K562 (cell line): ENCODE results near the gene GGNBP2. TPM values are rescaled to one million over a fixed set of nuclear protein-coding genes. Genes with fewer than 3 reads are reported as not detected.

Source experiments
- ARID3A ChIP-seq: IDR thresholded peaks from 2 replicates; pipeline ENCODE4 v1.6.1; 2012; ENCODE audit warnings: low read depth, low read length, improper control_type of control experiment, borderline replicate concordance
- FOXO4 ChIP-seq: fragments of 450-650 bp; formaldehyde crosslinking; IDR thresholded peaks from 2 replicates; pipeline ENCODE4 v1.4.0; 2020; ENCODE audit warnings: mild to moderate bottlenecking, moderate library complexity
- HMG20B ChIP-seq: fragments of 250-450 bp; sonication (Bioruptor Pico); IDR thresholded peaks from 2 replicates; pipeline ENCODE4 v1.5.0; 2021; ENCODE audit warnings: mild to moderate bottlenecking
- MCM2 ChIP-seq: fragments of 450-650 bp; IDR thresholded peaks from 2 replicates; pipeline ENCODE4 v1.6.1; 2017; ENCODE audit warnings: low read depth, mild to moderate bottlenecking
- NBN ChIP-seq: fragments of 450-650 bp; IDR thresholded peaks from 2 replicates; pipeline ENCODE4 v1.6.1; 2016; ENCODE audit warnings: low read depth, mild to moderate bottlenecking
- PHF20 ChIP-seq: fragments of 450-650 bp; IDR thresholded peaks from 2 replicates; pipeline ENCODE4 v1.6.1; 2018; ENCODE audit not compliant: partially characterized antibody
- PTRF ChIP-seq: fragments of 450-650 bp; IDR thresholded peaks from 2 replicates; pipeline ENCODE4 v1.6.1; 2016; ENCODE audit warnings: mild to moderate bottlenecking, missing genetic modification characterization, missing compliant biosample characterization
- RBM14 ChIP-seq: fragments of 200-400 bp; formaldehyde crosslinking; IDR thresholded peaks from 2 replicates; pipeline ENCODE4 v1.6.1; 2018; ENCODE audit warnings: low read depth, mild to moderate bottlenecking, low read length, moderate library complexity, borderline replicate concordance; ENCODE audit not compliant: insufficient read depth
- U2AF1 ChIP-seq: fragments of 200-400 bp; formaldehyde crosslinking; optimal IDR thresholded peaks from 2 replicates; pipeline ENCODE3; 2017; ENCODE audit warnings: mild to moderate bottlenecking, low read depth, low read length, moderate library complexity
- U2AF2 ChIP-seq: fragments of 200-400 bp; formaldehyde crosslinking; optimal IDR thresholded peaks from 2 replicates; pipeline ENCODE3; 2017; ENCODE audit warnings: low read depth, mild to moderate bottlenecking, low read length
- ZBTB34 ChIP-seq: fragments of 250-450 bp; sonication (Bioruptor Pico); IDR thresholded peaks from 2 replicates; pipeline ENCODE4 v1.8.0; 2021; ENCODE audit warnings: mild to moderate bottlenecking, moderate library complexity
- ZEB2 ChIP-seq: fragments of 450-650 bp; IDR thresholded peaks from 2 replicates; pipeline ENCODE4 v1.6.1; 2016
- ZNF121 ChIP-seq: sonication (generic); formaldehyde crosslinking; conservative IDR thresholded peaks from 2 replicates; pipeline ENCODE4 v1.8.0; 2022; ENCODE audit warnings: missing genetic modification reagents
- ZNF655 ChIP-seq: fragments of 250-450 bp; sonication (Bioruptor Pico); IDR thresholded peaks from 2 replicates; pipeline ENCODE4 v1.5.0; 2021
- ZNF740 ChIP-seq, 3 experiments: fragments of 200-800 bp in 1 of 3; sonication (Bioruptor generic) in 1 of 3; sonication (generic) in 1 of 3; formaldehyde crosslinking in 1 of 3; IDR thresholded peaks; 2 replicates each; pipeline versions ENCODE4 v1.6.1 to v1.8.0; 2016 to 2022; ENCODE audit warnings: mild to moderate bottlenecking in 2 of 3, missing compliant biosample characterization in 2 of 3, missing genetic modification characterization in 2 of 3, missing genetic modification reagents in 1 of 3
- ZZZ3 ChIP-seq: fragments of 450-650 bp; IDR thresholded peaks from 2 replicates; pipeline ENCODE4 v1.6.1; 2016; ENCODE audit warnings: antibody characterized with exemption, mild to moderate bottlenecking, moderate library complexity
- polyA plus RNA-seq, 8 experiments: library from polyadenylated mRNA; depleted of rRNA in 4 of 8; stranded (reverse) in 5 of 8; unstranded in 3 of 8; fragments of >200 nt; fragmentation: Nextera tagmentation in 2 of 8; fragmentation: Illumina TruSeq in 1 of 8; extraction: Ambion mirVana in 2 of 8; extraction: Trizol in 1 of 8; gene quantifications; 2 replicates each; pipeline versions ENCODE4 v1.2.1 to v1.2.3, GENCODE V29; 2011 to 2014; ENCODE audit warnings: inconsistent platforms in 1 of 8, missing spikeins in 1 of 8
- total RNA-seq, 7 experiments: library from RNA; depleted of rRNA in 6 of 7; stranded (reverse); fragments of >200 nt in 6 of 7; fragmentation: Illumina TruSeq in 2 of 7; extraction: Trizol in 2 of 7; gene quantifications; 2 replicates each; pipeline versions ENCODE4 v1.2.1 to v1.2.3, GENCODE V29; 2011 to 2021; ENCODE audit warnings: low replicate concordance in 1 of 7
- TF ChIP-seq, protein P1 (sequence below): sonication (generic); formaldehyde crosslinking; IDR thresholded peaks from 2 replicates; pipeline ENCODE4 v1.5.0; 2020; ENCODE audit warnings: missing genetic modification reagents
- TF ChIP-seq, protein P2 (sequence below): fragments of 450-650 bp; formaldehyde crosslinking; IDR thresholded peaks from 2 replicates; pipeline ENCODE4 v1.4.0; 2020; ENCODE audit warnings: mild to moderate bottlenecking, moderate library complexity

The GGNBP2 gene
- total and polyA plus RNA-seq, 9 of the 15 experiments (the other 6 are each of a cell fraction or from before 2014, with no cell fraction given) = 35.7 to 96.6 (median 64.1) TPM

- no peak for TF ChIP-seq ZNF655 (CRISPR knock-in tag)
- TF ChIP-seq, protein P1, sequence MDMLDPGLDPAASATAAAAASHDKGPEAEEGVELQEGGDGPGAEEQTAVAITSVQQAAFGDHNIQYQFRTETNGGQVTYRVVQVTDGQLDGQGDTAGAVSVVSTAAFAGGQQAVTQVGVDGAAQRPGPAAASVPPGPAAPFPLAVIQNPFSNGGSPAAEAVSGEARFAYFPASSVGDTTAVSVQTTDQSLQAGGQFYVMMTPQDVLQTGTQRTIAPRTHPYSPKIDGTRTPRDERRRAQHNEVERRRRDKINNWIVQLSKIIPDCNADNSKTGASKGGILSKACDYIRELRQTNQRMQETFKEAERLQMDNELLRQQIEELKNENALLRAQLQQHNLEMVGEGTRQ (CRISPR knock-in tag) = peak; percentile 71
- TF ChIP-seq NBN = no peak
- no peak for TF ChIP-seq PTRF (tag)
- TF ChIP-seq, protein P2, sequence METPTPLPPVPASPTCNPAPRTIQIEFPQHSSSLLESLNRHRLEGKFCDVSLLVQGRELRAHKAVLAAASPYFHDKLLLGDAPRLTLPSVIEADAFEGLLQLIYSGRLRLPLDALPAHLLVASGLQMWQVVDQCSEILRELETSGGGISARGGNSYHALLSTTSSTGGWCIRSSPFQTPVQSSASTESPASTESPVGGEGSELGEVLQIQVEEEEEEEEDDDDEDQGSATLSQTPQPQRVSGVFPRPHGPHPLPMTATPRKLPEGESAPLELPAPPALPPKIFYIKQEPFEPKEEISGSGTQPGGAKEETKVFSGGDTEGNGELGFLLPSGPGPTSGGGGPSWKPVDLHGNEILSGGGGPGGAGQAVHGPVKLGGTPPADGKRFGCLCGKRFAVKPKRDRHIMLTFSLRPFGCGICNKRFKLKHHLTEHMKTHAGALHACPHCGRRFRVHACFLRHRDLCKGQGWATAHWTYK (CRISPR knock-in tag) = no peak
- no peak for TF ChIP-seq PHF20
- TF ChIP-seq ARID3A = peak; percentile 64; the same call in 1 of the 2 replicates
- TF ChIP-seq U2AF2 = no peak
- TF ChIP-seq ZBTB34 (CRISPR knock-in tag) = no peak
- no peak for TF ChIP-seq ZEB2
- no peak for TF ChIP-seq ZZZ3
- 0 out of 2 replicates have a peak, but pooled peaks have one; percentile 9 for TF ChIP-seq ZNF740 (CRISPR knock-in tag; IDR thresholded peaks at IDR 0.05)
- no peak for TF ChIP-seq ZNF740 (tag; IDR thresholded peaks at IDR 0.05)
- TF ChIP-seq RBM14 = no peak
- TF ChIP-seq U2AF1 = no peak
- no peak for TF ChIP-seq FOXO4 (CRISPR knock-in tag)
- TF ChIP-seq MCM2 = no peak
- no peak for TF ChIP-seq ZNF121 (CRISPR knock-in tag)
- no peak for TF ChIP-seq HMG20B (CRISPR knock-in tag)
Measured at GRCh38 chr17:36608794-36609497, 64.2 kb downstream of the GGNBP2 start (continued).
